HepG2 (cell line): Measurements from ENCODE around the gene SERPINA3. TPM values are rescaled to one million over a fixed set of nuclear protein-coding genes. Genes with fewer than 3 reads are reported as not detected.
A peak's percentile ranks its signal among the peaks of the same experiment; 100 is the strongest.

Source experiments
- ATAC-seq: fragments of 200-7000 bp; cut with Tn5 transposase; 3 replicates; pipeline ENCODE4 v1.9.1; 2020; ENCODE audit warnings: mild to moderate bottlenecking, moderate library complexity
- BruUV-seq: library from RNA; stranded (reverse); fragments of 400-500 nt; replicated peaks from 2 replicates; lab custom pipeline; 2021; lab: Mats Ljungman, UMichigan
- CTCF ChIA-PET: fragments of 300-600 bp; formaldehyde crosslinking; extraction: SDS; loops from one replicate; lab custom pipeline; 2021; ENCODE audit warnings: low total read pairs, inconsistent platforms, low intra/inter-chr PET ratio; lab: Yijun Ruan, JAX
- POLR2A ChIA-PET: fragments of 350-600 bp; sonication (Branson Sonifier 250); formaldehyde crosslinking; loops from one replicate; lab custom pipeline; 2020; ENCODE audit warnings: antibody characterized with exemption, inconsistent platforms; lab: Yijun Ruan, JAX
- DNase-seq: peaks from one replicate; pipeline ENCODE4 v3.0.0-alpha.2; 2015; ENCODE audit warnings: low spot score
- FAIRE-seq: peaks from 3 replicates; lab custom pipeline; 2011; peaks lifted over from hg19 to GRCh38; lab: Jason Lieb, UNC
- H2AFZ ChIP-seq: one replicate; pipeline ENCODE4 v1.6.1; 2011; ENCODE audit warnings: low read length, inconsistent platforms
- H3K27ac ChIP-seq: fragments of 300-600 bp; 3 replicates; pipeline ENCODE4 v1.8.0; 2011; ENCODE audit warnings: mixed run types, mild to moderate bottlenecking, mixed read lengths, low read length, inconsistent platforms; ENCODE audit not compliant: insufficient read depth; ENCODE audit errors: extremely low read length
- H3K27me3 ChIP-seq, 2 experiments: fragments of 200-600 bp in 1 of 2; 2 replicates in 1 of 2; 3 replicates in 1 of 2; pipeline versions ENCODE4 v1.6.0 to v1.8.0; 2011; ENCODE audit warnings: low read length in 2 of 2, mild to moderate bottlenecking in 2 of 2, moderate library complexity in 2 of 2, inconsistent platforms in 1 of 2; ENCODE audit not compliant: insufficient read depth in 2 of 2, control insufficient read depth in 1 of 2
- H3K36me3 ChIP-seq, 2 experiments: fragments of 200-600 bp in 1 of 2; replicated peaks in 1 of 2; 2 replicates in 1 of 2; 3 replicates in 1 of 2; pipeline versions ENCODE4 v1.5.1 to v1.8.0; 2011; ENCODE audit warnings: low read length in 2 of 2, inconsistent platforms in 1 of 2; ENCODE audit not compliant: insufficient read depth in 2 of 2, control insufficient read depth in 1 of 2
- H3K4me1 ChIP-seq: 2 replicates; pipeline ENCODE4 v1.5.1; 2012; ENCODE audit warnings: low read length, inconsistent platforms; ENCODE audit not compliant: insufficient read depth
- H3K4me2 ChIP-seq: 2 replicates; pipeline ENCODE4 v1.6.0; 2011; ENCODE audit warnings: low read depth, low read length, inconsistent platforms
- H3K4me3 ChIP-seq, 3 experiments: fragments of 200-600 bp in 1 of 3; sonication (generic), shearing (Covaris generic) in 1 of 3; replicated peaks in 1 of 3; 2 replicates each; pipeline ENCODE4 v1.5.1; 2011 to 2016; ENCODE audit warnings: low read length in 3 of 3, inconsistent platforms in 2 of 3, low read depth in 2 of 3, mild to moderate bottlenecking in 2 of 3, control low read depth in 1 of 3, mixed read lengths in 1 of 3; ENCODE audit not compliant: insufficient read depth in 1 of 3
- H3K79me2 ChIP-seq: one replicate; pipeline ENCODE4 v1.6.1; 2011; ENCODE audit warnings: low read length, inconsistent platforms; ENCODE audit not compliant: insufficient read depth
- H3K9ac ChIP-seq: 2 replicates; pipeline ENCODE4 v1.6.0; 2011; ENCODE audit warnings: mild to moderate bottlenecking, low read depth, low read length, inconsistent platforms; ENCODE audit not compliant: insufficient read depth
- H3K9me3 ChIP-seq: 2 replicates; pipeline ENCODE4 v1.5.1; 2012; ENCODE audit warnings: mild to moderate bottlenecking, low read length
- H4K20me1 ChIP-seq: 2 replicates; pipeline ENCODE4 v1.6.0; 2011; ENCODE audit warnings: inconsistent platforms, mild to moderate bottlenecking, low read length, moderate library complexity; ENCODE audit not compliant: insufficient read depth
- CAMTA2 ChIP-seq: sonication (generic); formaldehyde crosslinking; IDR thresholded peaks from 2 replicates; pipeline ENCODE4 v1.4.0; 2020; ENCODE audit warnings: mild to moderate bottlenecking, missing genetic modification reagents, borderline replicate concordance
- CHCHD3 ChIP-seq: sonication (generic); formaldehyde crosslinking; IDR thresholded peaks from 2 replicates; pipeline ENCODE4 v1.8.0; 2022; ENCODE audit warnings: mild to moderate bottlenecking, missing genetic modification reagents, moderate library complexity
- HOXD1 ChIP-seq: sonication (generic); formaldehyde crosslinking; IDR thresholded peaks from 2 replicates; pipeline ENCODE4 v1.5.0; 2020; ENCODE audit warnings: missing genetic modification reagents
- NFYC ChIP-seq: IDR thresholded peaks from 2 replicates; pipeline ENCODE4 v1.6.1; 2016; ENCODE audit warnings: missing genetic modification reagents, missing compliant biosample characterization
- ZIK1 ChIP-seq: sonication (generic); formaldehyde crosslinking; IDR thresholded peaks from 2 replicates; pipeline ENCODE4 v1.5.0; 2020; ENCODE audit warnings: mild to moderate bottlenecking, low read depth, missing genetic modification reagents, borderline replicate concordance
- WGBS: methylation state at CpG from one replicate; pipeline ENCODE4 v1.1.6; 2017; ENCODE audit warnings: low lambda C conversion rate; 5-methylcytosine and 5-hydroxymethylcytosine counted together
- in situ Hi-C: cut with HindIII; loops from 2 replicates; pipeline ENCODE4 v1.10.0; 2017; ENCODE audit warnings: low pct_unique_long_range_greater_than_20kb; ENCODE audit not compliant: extremely low pct_ligation_motif_present
- intact Hi-C: fragments of 100-400 bp; cut with micrococcal nuclease; formaldehyde crosslinking; loops from one replicate; pipeline ENCODE4 v1.10.0; 2022; ENCODE audit not compliant: unreplicated experiment
- polyA plus RNA-seq, 8 experiments: library from polyadenylated mRNA; depleted of rRNA in 3 of 8; stranded (reverse) in 7 of 8; unstranded in 1 of 8; fragments of >200 nt; fragmentation: Illumina TruSeq in 4 of 8; extraction: Trizol in 4 of 8; gene quantifications; 2 replicates each; pipeline versions ENCODE4 v1.2.1 to v1.2.3, GENCODE V29; 2011 to 2016; ENCODE audit warnings: low read depth in 4 of 8, missing spikeins in 1 of 8, mixed read lengths in 1 of 8; ENCODE audit not compliant: insufficient read depth in 1 of 8
- total RNA-seq, 5 experiments: library from RNA; depleted of rRNA; stranded (reverse); fragments of >200 nt; fragmentation: Illumina TruSeq; extraction: Trizol; gene quantifications; 2 replicates each; pipeline ENCODE4 v1.2.3, GENCODE V29; 2016; ENCODE audit warnings: low read depth in 1 of 5

The SERPINA3 gene
- total and polyA plus RNA-seq, 2 of the 13 experiments (the other 11 are each of a cell fraction or from before 2014, with no cell fraction given): 825 to 2,200 TPM

DNA sequence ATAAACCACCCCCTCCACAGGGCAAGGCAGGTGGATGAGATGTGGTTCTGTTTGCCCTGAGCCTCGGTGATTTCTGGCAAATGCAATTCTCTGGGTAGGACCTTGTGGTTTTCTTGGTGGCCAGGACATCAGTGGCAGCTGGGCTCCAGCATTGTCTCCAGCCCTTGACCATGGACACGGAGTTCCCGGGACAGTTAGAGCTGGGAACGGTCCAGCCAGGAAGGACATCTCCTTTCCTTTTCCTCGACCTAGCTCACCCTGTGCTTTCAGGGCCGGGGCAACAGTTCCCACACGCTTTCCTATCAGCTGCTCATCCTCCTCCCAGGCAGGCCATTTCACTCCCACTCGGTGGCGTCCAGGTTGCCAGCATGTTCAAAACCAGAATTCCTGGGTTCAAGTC lies 41.8 kb upstream of the SERPINA3 start:
- Histone ChIP-seq H3K9me3 (no peaks in the 10 kb centered on the region), H3K79me2 (no peaks in the 10 kb centered on the region), H3K36me3 (no peaks in the 10 kb centered on the region), H4K20me1 (no peaks in the 10 kb centered on the region), H3K27ac (peak overlapping the region; percentile 47), H3K27me3 (no peaks in the 10 kb centered on the region), H3K4me2 (no peak overlapping the region), H3K9ac (no peak overlapping the region), H3K4me3 (no peak overlapping the region), H2AFZ (no peak overlapping the region), H3K4me1 (peaks cover 74% of the 10 kb centered on the region)
- ATAC-seq: no peak
- CTCF ChIA-PET: no interaction called here
- POLR2A ChIA-PET: interaction anchor here (4.9 to 8.1 kb wide), 4 partner anchors 9 to 29 kb away, joined by 48 to 142 read pairs (median 102); partner anchors contain the start of genes SERPINA4 and SERPINA5
- no peak for DNase-seq
- TF ChIP-seq CAMTA2 (CRISPR knock-in tag): 0 out of 2 replicates have a peak, but pooled peaks have one; percentile 47
- no peak for TF ChIP-seq NFYC (CRISPR knock-in tag)
- TF ChIP-seq HOXD1: no peak
- in situ Hi-C loops: no loop called here
- BruUV-seq: no TSS peak
- no peak for FAIRE-seq
- intact Hi-C loops: no loop called here
- WGBS: 85% methylated on average over 8 of the region's 9 CpGs

DNA sequence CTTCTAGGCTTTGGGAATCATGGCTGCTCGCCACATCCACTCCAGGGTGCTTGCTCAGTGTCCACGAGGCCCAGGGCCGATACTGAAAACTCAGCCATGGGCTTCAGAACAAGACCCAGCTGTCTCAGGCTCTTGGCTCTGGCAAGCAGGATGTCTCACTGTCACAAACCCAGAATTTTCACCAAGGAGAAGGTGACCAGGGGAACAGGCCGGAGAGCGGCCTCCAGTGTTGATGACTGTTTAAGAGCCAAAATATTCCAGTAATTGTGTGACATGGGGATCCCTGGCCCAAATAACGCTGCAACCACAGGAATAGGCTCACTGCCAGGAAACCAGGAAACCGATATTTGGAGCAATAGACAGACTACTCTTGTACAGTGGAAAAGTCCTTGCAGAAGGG lies 40.8 kb upstream of the SERPINA3 start:
- Histone ChIP-seq H3K9me3 (no peaks in the 10 kb centered on the region), H4K20me1 (no peaks in the 10 kb centered on the region), H3K36me3 (no peaks in the 10 kb centered on the region), H3K4me3 (no peak overlapping the region), H2AFZ (no peak overlapping the region), H3K27ac (peak overlapping the region; percentile 94), H3K4me1 (peaks cover 83% of the 10 kb centered on the region), H3K9ac (no peak overlapping the region), H3K27me3 (no peaks in the 10 kb centered on the region), H3K4me2 (no peak overlapping the region), H3K79me2 (no peaks in the 10 kb centered on the region)
- POLR2A ChIA-PET: interaction anchor here (1.7 to 8.1 kb wide), 6 partner anchors 10 to 42 kb away, joined by 8 to 142 read pairs (median 72); partner anchors contain the start of genes SERPINA3, SERPINA4 and SERPINA5
- 0 out of 2 replicates have a peak, but pooled peaks have one; percentile 5 for TF ChIP-seq ZIK1 (CRISPR knock-in tag)
- TF ChIP-seq CHCHD3 (CRISPR knock-in tag): no peak
- intact Hi-C loops (no loop called here), in situ Hi-C loops (no loop called here)
- CTCF ChIA-PET: no interaction called here
- FAIRE-seq (no peak), ATAC-seq (no peak), DNase-seq (no peak)
- no TSS peak for BruUV-seq
- 89% methylated on average over 5 of the region's 7 CpGs for WGBS
